GM18508 (cell line): Measurements from ENCODE around the gene MUC6.

Source experiments
- ATAC-seq: cut with Tn5 transposase; IDR thresholded peaks from one replicate; pipeline ENCODE4 v1.9.1; 2021; ENCODE audit warnings: moderate number of reproducible peaks; ENCODE audit not compliant: insufficient read depth, unreplicated experiment

MUC6 gene

DNA sequence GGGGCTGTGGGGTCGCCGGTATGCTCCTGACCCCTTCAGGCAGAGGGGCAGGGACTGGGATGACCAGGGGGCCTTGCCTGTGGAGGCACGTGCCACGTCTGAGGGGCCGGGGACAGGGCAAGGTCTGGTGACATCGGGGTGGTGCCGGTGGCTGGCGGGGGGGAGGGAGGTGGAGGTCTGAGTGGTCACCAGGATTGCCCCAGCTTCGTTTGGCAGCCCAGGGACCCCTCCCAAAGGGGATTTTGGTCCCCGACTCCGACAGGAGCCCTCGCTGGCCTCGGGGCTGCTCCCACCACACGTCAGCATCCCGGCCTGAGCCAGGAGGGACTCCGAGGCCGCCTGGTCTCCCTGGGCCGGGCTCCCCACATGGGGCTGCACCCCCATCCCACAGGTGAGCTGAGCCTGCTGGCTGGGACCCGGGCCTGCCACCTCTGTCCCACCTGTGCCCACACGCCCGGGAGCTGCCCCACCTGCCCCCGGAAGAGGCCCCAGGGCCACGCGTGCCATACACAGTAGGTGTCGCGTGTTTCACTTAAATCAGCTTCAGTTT is 1.1 kb upstream of the MUC6 start:
- no peak for ATAC-seq

- ATAC-seq: no peak
Measured at GRCh38 chr11:1036931-1037330, 413 bp upstream of the MUC6 start.

GRCh38 chr11:1035577-1036283 is 788 bp downstream of the MUC6 start:
- ATAC-seq: no peak

DNA sequence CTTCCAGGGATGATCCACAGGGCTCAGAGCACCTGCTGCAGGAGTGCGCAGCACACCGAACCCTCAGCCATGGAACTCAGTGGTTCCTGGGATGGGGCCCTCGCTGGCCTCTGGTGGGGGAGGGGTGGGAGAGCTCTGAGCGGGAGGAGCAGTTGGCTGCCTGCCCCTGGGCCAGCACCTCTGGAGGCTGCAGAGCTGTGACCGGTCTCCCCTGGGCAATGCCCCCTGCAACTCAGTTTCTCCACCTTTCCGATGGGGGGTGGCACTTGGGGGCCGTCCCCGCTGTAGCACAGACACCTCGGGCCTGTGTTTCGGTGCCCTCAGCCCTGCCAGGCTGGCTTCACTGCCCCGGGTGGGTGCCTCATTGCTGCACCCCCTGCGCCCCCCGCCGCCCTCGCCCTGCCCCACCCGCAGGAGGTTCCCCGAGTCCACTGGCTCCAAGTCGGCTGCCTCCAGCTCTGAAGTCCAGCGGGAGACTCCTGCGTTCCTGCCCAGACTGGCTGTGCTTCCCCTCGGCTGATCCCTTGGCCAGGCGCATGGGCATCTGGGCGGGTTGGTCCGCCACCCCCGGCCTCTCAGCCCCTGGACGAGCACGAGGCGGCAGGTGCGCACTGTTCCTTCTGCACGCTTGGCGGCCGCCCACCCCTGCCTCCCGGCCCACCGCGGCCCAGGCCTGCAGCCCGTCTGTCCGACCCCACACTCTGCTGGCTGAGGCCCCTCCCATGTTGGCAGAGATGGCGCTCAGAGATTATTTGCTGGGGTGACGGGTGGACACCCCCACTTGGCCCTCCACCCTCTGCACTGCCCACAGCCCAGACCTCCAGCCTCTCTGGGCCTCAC is 1.8 kb downstream of the MUC6 start:
- no peak for ATAC-seq

DNA sequence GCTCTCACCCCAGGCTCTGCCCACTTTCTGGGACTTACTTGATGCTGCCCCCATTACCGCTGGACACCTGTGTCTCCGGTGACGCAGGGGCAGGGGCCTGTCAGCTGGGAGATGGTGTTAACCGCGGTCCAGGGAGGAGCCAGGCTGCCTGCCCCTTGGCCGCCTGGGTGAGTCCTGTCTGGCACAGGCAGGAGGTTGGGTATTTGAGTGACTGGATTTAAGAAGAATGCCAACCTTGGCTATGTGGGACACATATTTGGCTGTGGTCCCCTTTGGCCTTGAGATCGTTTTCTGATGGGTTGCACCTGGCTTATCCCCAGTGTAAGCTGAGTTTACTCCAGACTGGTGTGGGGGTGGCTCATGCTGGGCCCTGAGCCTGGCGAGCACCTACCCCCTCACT is 2.5 kb downstream of the MUC6 start:
- no peak for ATAC-seq

DNA sequence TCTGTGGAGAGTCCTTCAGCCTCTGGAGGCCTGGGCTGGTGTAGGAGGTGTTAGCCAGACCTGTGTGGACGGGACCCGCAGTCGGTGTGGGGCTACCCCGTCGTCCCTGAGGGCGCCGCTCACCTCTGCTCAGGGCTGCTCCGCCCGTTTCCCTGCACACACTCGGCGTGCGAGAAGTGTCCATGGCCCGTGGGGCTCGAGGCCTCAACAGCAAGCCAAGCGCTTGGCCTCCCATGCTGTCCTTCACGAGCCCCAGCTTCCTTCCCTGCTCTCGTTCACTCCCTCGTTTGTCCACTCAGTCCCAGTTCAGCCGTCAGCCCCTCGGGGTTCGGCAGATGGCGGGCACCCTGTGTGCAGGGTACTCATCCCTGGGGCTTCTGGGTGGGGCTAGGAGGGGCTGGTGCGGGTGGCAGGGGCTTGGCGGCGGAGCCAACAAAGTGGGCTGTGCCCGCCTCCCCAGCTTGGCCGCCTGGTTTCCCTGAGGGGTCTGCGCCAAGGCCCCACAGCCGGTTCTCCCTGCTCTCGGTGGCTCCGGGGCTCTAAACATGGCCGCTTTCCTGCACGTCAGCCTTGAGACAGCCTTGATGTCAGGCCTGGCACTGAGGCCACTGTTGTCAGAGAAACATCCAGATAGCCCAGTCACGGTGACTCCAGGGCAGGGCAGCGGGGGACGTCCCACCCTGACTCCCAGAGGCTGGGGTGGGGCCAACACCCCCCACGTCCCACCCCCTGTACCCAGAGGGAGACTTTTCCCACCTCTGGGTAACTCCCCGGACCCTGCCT is 3.3 kb downstream of the MUC6 start:
- no peak for ATAC-seq

DNA sequence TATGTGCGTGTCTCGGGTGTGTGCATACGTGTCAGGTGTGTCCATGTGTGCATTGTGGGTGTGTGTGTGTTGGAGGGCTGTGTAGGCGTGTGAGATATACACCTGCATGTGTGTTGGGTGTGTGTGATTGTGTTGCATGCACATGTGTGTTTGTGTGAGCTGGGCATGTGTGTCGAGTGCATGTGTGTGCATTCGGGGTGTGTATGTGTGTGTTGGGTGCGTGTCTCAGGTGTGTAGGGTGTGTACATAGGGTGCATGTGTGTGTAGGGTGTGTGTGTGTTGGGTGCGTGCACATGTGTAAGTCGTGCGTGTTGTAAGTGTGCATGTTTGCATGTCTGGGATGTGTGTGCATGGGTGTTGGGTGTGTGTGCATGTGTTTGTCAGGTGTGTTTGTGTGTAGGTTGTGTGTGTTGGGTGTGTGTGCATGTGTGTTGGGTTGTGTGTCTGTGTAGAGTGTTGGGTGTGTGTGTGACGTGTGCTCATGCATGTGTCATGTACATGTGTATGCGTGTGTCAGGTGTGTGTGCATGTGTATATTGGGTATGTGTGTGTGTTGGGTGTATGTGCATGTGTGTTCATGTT is 4.1 kb downstream of the MUC6 start:
- ATAC-seq: no peak

GRCh38 chr11:1031121-1031899 is 5.2 kb downstream of the MUC6 start:
- ATAC-seq: no peak

DNA sequence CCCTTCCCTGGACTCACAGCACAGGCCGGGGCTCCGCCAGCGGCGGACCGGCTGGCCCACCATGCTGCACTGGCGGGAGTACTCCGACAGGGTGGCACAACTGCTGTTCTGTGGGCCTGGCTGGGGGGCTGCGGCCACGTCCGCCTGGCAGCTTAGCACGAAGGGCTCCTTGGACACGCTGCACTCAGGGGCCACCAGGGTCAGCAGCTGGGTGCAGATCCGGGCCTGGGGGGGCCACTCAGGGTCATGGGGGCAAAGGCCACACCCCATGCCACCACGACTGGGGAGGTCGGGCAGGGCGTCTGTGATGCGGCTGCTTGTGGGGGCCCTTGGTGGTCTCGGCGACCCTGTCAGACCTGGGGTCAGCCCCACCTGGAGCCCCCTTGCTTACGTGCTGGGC is 6.0 kb downstream of the MUC6 start:
- ATAC-seq: no peak

DNA sequence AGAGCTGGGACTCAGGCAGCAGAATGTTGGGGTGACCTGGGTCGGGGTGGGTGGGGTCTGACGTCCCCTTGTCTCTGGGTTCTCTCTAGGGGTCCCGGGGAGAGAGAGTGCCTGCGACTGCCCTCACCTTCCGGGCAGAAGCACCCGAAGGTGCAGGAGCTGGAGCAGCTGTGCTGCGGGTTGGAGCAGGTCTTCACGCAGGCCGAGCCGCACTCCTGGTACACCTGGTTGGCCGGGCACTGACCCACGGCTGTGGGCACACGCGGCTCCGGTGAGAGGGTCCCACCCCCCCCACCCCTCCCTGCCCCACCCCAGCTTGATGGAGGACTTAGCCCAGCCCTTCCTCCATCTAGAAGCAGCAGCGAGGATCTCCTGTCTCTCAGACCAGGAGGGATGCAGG is 6.4 kb downstream of the MUC6 start:
- ATAC-seq: no peak

DNA sequence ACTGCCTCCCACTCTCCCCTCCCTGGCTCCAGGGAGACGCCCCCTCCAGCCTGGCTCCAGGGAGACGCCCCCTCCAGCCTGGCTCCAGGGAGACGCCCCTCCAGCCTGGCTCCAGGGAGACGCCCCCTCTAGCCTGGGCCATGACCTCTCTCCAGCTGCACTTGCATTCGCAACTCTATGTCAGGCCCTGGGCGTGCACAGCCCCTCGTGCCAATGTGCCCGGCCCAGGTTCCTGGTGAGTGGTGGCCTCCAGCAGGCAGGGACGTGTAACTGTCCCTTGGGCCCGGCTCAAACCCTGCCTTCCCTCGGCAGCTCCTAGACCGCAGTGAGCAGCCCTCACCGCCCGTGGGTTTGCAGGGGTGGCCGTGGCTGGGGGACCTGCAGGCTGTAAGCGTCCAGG is 6.9 kb downstream of the MUC6 start:
- no peak for ATAC-seq

DNA sequence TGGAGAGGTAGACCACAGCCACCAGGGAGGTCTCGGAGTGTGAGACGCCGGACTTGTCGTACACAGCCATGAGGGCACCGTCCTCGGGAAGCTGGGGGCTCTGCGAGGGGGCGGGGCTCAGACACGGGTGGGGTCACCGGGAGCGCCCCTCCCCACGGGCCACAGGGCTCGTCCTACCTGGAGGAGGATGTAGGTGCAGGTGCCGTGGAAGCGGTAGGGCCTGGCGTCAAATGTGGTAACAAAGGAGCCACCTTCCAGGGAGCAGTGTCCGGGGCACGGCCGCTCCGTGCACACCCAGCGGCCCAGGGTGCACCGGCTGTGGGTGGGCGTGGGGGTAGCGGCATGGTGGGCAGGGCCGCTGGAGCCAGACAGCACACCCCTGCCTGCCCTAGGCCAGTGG is 7.5 kb downstream of the MUC6 start:
- ATAC-seq: no peak

DNA sequence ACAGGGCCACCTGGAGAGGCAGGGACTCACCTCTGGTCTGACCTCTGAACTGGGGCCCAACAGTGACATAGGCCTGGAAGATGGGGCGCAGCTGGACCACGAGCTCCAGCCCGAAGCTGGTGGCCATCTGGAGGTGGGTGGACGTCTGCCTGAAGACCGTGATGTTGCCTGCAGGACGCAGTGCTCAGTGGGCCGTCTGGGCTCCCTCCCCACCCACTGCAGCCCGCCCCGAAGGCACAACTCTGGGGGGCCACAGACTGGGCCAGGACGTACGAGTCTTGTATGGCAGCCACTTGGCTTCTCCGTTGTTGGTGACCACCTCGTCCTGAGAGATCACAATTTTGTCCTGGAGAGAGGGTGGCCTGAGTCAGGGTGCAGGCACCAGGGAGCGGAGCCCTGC is 7.9 kb downstream of the MUC6 start:
- no peak for ATAC-seq

DNA sequence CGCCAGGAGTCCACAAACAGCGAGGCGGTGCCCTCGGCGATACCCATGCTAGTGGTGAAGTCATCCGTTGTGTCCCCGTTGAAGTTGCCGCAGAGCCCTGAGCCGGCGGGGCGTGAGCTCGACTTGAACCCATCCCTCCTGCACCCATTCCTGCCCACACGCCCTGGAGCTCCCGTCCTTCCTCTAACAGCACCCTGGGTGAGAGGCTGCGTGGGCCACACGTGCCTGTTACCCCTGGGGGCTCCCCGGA is 8.3 kb downstream of the MUC6 start:
- ATAC-seq: no peak

GRCh38 chr11:1027483-1028290 is 8.8 kb downstream of the MUC6 start:
- ATAC-seq: no peak

GRCh38 chr11:1026641-1027482 is 9.7 kb downstream of the MUC6 start:
- no peak for ATAC-seq

GRCh38 chr11:1026163-1026450 is 10.4 kb downstream of the MUC6 start:
- ATAC-seq: no peak

GRCh38 chr11:1025410-1026162 is 10.9 kb downstream of the MUC6 start:
- ATAC-seq: no peak
